Dendritic cell treated with granulocyte-macrophage colony-stimulating factor and Interleukin-4, amounts not matched to agents 40 ng/mL and 50 ng/mL, for 4 days (primary cell): ENCODE measurements around the gene SLC5A11.
"Not testable (repeated sequence)": the region's sequence is repeated elsewhere in the genome, so short reads cannot be mapped to it uniquely, and the experiment has no call there.

Experiments used
- H3K27ac Mint-ChIP-seq: one replicate; pipeline ENCODE4 v1.8.0; 2022; ENCODE audit warnings: mild to moderate bottlenecking, mixed read lengths
- H3K27me3 Mint-ChIP-seq: one replicate; pipeline ENCODE4 v1.8.0; 2022; ENCODE audit warnings: mild to moderate bottlenecking, mixed read lengths
- H3K36me3 Mint-ChIP-seq: one replicate; pipeline ENCODE4 v1.8.0; 2022; ENCODE audit warnings: low read depth, mixed read lengths
- H3K4me1 Mint-ChIP-seq: one replicate; pipeline ENCODE4 v1.8.0; 2022; ENCODE audit warnings: low read depth, mixed read lengths
- H3K4me3 Mint-ChIP-seq: one replicate; pipeline ENCODE4 v1.8.0; 2022; ENCODE audit warnings: mild to moderate bottlenecking, moderate library complexity, mixed read lengths
- H3K9me3 Mint-ChIP-seq: one replicate; pipeline ENCODE4 v1.8.0; 2022; ENCODE audit warnings: mixed read lengths
- intact Hi-C: fragments of 100-400 bp; cut with micrococcal nuclease; formaldehyde crosslinking; loops from one replicate; pipeline ENCODE4 v1.15.0; 2022

SLC5A11 gene, protein sequence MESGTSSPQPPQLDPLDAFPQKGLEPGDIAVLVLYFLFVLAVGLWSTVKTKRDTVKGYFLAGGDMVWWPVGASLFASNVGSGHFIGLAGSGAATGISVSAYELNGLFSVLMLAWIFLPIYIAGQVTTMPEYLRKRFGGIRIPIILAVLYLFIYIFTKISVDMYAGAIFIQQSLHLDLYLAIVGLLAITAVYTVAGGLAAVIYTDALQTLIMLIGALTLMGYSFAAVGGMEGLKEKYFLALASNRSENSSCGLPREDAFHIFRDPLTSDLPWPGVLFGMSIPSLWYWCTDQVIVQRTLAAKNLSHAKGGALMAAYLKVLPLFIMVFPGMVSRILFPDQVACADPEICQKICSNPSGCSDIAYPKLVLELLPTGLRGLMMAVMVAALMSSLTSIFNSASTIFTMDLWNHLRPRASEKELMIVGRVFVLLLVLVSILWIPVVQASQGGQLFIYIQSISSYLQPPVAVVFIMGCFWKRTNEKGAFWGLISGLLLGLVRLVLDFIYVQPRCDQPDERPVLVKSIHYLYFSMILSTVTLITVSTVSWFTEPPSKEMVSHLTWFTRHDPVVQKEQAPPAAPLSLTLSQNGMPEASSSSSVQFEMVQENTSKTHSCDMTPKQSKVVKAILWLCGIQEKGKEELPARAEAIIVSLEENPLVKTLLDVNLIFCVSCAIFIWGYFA

DNA sequence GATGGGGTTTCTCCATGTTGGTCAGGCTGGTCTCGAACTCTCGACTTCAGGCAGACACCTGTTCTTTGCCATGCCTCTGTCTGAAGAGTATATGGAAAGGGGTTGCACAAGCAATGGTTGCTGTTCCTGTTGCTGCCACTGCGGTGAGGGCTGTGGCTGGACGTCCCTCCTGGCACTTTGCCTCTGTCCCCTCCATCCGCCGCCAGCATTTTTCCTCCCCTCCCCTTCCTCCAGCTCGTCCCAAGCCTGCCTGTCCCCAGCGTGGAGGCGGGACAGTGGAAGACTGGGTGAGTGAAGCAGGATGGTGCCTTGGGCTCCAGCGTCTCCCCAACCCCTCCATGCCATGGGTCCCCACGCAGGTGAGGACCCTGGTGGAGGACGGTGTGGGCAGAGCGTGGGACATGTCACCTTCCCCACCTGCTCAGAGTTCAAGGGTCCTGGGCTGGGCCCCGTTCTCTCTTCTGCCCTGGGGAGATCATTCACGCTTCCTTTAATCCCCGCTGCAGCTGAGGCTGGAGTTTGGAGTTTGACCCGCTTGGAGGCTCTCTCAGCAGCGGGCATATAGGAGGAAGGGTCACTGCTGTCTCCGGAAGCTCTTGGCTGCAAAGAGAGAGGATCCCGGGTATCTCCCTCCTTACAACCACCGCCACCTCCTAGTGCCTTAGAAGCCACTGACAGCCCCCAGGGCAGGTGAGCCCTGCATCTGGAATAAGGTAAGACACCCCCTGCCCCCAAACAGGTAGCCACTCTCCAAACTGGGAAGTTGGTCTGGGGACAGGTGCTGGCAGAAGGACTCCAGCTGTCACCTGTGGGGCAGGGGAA lies at the start of gene SLC5A11:
Gene SLC5A11 (plus strand): TSS at position 238 of the 822 bp plus-strand sequence. CDS start 12,681 bp downstream, outside the sequence.
- H3K4me3 Mint-ChIP-seq: no peak within 1 kb of the TSS
- no peak within 1 kb of the TSS for H3K27ac Mint-ChIP-seq
- H3K27me3 Mint-ChIP-seq: no peaks in the 10 kb centered on the region
- H3K4me1 Mint-ChIP-seq: no peaks in the 10 kb centered on the region
- H3K9me3 Mint-ChIP-seq: no peaks in the 10 kb centered on the region
- intact Hi-C loops: no loop called here
- H3K36me3 Mint-ChIP-seq: peaks cover 8% of the 10 kb centered on the region

DNA sequence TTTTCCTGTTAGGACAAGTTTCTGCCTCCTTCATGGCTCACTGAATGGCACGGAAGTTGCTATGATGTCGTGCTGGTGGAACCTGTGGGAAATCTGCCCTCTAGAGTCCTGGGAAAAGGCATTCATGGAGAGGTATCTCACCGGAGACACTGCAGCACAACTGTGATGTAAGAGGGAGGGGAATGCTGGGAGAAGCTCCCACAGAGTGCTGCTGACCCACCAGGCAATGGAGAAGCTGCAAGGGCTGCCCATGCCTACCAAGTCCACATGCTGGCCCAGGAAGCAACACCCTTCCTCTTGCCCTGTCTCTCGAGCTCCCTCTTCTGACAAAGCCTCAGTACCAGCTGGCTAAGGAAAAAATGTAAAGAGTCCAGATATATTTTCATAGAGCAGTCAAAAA lies 45.2 kb upstream of the SLC5A11 start:
- Mint-ChIP-seq H3K4me1 (no peaks in the 10 kb centered on the region), H3K36me3 (peaks cover 96% of the 10 kb centered on the region), H3K4me3 (no peak overlapping the region), H3K27me3 (no peaks in the 10 kb centered on the region), H3K9me3 (no peaks in the 10 kb centered on the region), H3K27ac (no peak overlapping the region)
- intact Hi-C loops: no loop called here

DNA sequence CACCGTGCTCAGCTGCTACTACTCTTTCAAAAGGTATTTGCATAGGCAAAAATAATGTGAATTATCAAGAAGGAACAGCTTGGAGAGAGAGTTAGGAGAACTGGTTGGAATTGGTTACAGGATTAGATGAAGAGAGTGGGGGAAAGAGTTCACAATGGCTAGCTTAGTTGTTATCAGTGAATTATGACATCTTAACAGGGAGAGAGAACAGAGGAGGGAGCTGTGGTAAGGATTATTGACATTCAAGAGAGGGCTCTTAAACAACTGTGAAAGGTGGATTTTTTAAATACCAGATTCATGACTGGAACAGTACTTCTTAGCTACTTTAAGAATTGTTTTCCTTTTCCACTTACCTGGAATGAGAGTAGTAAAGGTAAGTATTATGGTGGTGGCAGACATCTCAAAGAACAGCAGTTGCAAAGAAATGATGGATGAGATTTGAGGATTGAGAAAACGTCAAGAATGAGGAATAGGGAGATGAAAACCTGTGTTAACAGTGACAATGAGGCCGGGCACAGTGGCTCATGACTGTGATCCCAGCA lies 43.9 kb upstream of the SLC5A11 start:
- Mint-ChIP-seq H3K36me3 (peaks cover 96% of the 10 kb centered on the region), H3K9me3 (no peaks in the 10 kb centered on the region), H3K27ac (no peak overlapping the region), H3K4me1 (no peaks in the 10 kb centered on the region), H3K27me3 (no peaks in the 10 kb centered on the region), H3K4me3 (no peak overlapping the region)
- intact Hi-C loops: no loop called here

DNA sequence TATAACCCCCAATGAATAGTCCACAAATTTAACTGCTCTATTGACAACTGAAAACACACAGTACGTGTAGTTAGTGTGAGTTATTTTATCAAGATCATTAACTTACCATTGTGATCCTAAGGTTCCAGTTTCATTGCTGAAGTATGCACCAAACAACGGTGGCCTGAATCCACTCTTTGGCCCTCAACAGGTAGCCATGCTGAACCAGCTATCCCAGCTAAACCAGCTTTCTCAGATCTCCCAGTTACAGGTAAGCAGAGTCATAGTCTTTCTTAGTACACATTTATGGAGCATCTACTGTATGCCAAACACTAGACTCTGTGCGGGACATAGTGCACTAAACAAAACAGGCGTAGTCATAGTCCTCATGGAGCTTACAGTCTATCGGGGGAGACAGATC lies 40.3 kb upstream of the SLC5A11 start:
- Mint-ChIP-seq H3K4me1 (no peaks in the 10 kb centered on the region), H3K27me3 (no peaks in the 10 kb centered on the region), H3K4me3 (no peak overlapping the region), H3K36me3 (peaks cover 90% of the 10 kb centered on the region), H3K27ac (no peak overlapping the region), H3K9me3 (no peaks in the 10 kb centered on the region)
- intact Hi-C loops: no loop called here

DNA sequence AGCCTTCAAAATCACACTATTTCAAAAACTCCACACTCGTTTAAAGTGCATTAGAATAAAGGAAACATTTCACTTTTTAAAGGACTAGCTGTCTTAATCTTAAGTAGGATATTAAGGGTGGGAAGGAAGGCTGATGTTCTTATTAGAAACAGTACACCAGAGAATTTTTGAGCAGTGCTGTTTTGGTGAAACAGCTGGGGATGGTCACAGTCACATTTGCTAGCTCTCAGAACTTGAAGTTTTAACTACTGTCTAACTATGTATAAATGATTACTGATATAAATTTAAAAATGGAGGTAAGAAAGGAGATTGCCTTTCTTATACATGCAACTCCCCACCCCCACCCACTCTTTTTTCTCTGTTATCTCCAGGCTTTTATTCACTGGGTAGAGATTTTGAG lies 38.5 kb upstream of the SLC5A11 start:
- H3K4me3 Mint-ChIP-seq: no peak overlapping the region
- intact Hi-C loops: no loop called here
- no peak overlapping the region for H3K27ac Mint-ChIP-seq
- no peaks in the 10 kb centered on the region for H3K27me3 Mint-ChIP-seq
- H3K36me3 Mint-ChIP-seq: peaks cover 90% of the 10 kb centered on the region
- H3K4me1 Mint-ChIP-seq: no peaks in the 10 kb centered on the region
- no peaks in the 10 kb centered on the region for H3K9me3 Mint-ChIP-seq

DNA sequence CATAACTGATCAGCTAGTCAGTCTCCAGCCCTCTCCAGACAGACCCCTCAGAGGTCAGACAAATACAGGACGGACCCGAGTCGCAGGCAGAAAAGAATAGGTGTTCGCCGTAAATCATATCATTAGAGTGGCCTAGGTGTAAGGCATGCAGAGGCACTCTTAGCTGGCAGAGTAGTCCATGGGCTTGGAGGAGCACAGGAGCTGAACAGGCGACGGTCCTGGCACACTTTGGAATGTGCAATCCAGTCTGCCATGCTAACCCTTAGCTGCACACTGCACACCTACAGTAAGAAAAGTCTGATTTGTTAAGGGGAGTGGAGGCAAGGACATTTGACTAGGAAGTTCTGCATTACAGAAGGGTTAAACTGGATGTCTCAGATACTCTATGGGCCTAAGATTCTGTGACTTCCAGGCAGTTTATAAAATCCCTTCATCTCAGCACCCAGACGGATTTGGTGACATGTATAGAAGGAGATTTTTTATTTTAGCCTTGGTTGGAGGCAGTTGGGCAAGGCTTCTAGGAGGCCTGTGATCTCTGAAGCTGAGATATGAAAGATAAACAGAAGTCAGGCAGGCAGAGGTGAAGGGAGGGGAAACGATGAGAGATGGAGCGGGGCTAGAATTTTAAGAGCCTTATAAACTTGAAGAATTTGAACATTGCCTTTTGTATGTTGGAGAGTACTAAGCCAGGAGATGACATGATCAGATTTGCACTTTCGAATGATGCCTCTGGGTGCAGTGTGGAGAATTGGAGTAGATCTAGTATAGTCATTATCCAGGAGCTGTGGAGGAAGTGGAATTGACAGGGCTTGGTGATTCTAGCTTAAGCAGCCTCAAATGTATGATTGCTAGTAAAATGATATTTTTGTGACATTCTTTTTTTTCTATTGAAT lies 34.6 kb upstream of the SLC5A11 start:
- Mint-ChIP-seq H3K27me3 (no peaks in the 10 kb centered on the region), H3K4me3 (no peak overlapping the region), H3K27ac (no peak overlapping the region), H3K36me3 (peaks cover 94% of the 10 kb centered on the region), H3K4me1 (no peaks in the 10 kb centered on the region), H3K9me3 (no peaks in the 10 kb centered on the region)
- intact Hi-C loops: no loop called here

DNA sequence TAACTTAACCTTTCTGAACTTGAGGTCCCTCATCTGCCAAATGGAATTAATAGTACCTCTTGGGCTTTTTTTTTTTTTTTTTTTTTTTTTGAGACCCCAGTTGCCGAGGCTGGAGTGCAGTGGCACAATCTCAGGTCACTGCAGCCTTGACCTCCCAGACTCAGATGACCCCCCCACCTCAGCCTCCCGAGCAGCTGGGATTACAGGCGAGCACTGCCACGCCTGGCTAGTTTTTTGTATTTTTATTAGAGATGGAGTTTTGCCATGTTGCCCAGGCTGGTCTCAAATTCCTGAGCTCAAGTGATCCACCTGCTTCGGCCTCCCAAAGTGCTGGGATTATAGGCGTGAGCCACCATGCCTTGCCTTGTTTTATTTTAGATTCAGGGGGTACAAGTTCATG lies 33.0 kb upstream of the SLC5A11 start:
- H3K27me3 Mint-ChIP-seq, H3K27ac Mint-ChIP-seq, H3K9me3 Mint-ChIP-seq, intact Hi-C loops, H3K4me1 Mint-ChIP-seq, H3K4me3 Mint-ChIP-seq: not testable (repeated sequence)
- peaks cover 91% of the 10 kb centered on the region for H3K36me3 Mint-ChIP-seq

DNA sequence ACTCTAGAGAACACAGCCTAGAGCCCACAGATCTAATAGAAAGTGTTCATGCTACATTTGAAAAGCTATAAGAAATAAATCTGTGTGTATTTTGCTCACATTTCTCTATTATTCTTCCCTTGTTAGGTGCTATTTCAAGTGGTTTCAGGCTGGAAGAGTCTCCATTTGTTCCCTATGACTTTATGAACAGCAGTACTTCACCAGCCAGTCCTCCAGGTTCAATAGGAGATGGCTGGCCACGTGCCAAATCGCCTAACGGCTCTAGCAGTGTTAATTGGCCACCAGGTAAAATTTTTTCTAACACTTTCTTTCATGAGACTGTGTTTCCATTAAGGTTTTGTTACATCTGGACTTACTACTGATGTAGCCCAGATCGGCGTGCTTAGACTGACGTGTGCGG lies 30.7 kb upstream of the SLC5A11 start:
- Mint-ChIP-seq H3K36me3 (peaks cover 97% of the 10 kb centered on the region), H3K27ac (no peak overlapping the region), H3K27me3 (no peaks in the 10 kb centered on the region), H3K9me3 (no peaks in the 10 kb centered on the region), H3K4me3 (no peak overlapping the region), H3K4me1 (no peaks in the 10 kb centered on the region)
- intact Hi-C loops: no loop called here

DNA sequence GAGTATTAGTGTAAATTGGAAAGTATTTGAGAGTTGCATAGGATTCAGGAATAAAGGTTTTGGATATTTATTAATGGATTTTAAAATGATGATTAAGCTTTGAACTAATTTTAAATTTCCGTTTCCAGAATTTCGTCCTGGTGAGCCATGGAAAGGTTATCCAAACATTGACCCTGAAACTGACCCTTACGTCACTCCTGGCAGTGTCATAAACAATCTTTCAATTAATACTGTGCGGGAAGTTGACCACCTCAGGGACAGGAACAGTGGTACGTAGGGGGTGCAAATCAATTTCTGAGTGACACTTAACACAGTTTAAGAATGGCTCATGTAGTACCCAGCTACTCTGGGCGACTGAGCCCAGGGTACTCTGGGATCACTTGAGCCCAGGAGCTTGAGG lies 29.1 kb upstream of the SLC5A11 start:
- Mint-ChIP-seq H3K27ac (no peak overlapping the region), H3K4me1 (no peaks in the 10 kb centered on the region), H3K4me3 (no peak overlapping the region), H3K9me3 (no peaks in the 10 kb centered on the region), H3K36me3 (peaks cover 98% of the 10 kb centered on the region), H3K27me3 (no peaks in the 10 kb centered on the region)
- intact Hi-C loops: no loop called here

DNA sequence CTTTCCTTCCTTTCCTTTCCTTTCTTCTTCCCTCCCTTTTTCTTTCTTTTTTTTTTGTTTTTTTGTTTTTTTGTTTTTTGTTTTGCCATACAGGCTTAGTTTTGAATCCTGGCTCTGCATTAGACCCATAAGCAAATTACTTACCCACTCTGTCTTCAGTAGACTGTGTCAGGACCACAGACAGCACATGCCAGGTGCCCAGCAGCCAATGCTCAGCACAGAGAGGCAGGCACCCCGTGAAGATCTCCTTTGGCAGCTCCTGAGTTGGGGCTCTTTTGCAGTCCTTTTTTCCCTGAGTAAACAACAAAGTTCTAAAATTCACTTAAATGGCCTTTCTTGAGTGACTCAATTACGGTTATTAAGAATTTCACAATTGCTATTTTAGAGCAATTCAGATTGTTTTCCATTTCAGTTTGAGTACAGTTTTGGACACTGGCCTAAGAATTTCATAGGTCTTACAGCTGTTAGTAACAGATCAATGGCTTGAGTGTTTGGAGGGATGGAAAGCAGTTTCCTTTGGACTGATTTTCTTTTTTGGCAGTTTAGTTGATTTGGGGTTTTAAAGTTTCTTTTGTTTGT lies 26.2 kb upstream of the SLC5A11 start:
- H3K4me1 Mint-ChIP-seq: no peaks in the 10 kb centered on the region
- peak overlapping the region; percentile 14 for H3K27ac Mint-ChIP-seq
- peaks cover 98% of the 10 kb centered on the region for H3K36me3 Mint-ChIP-seq
- intact Hi-C loops: no loop called here
- H3K4me3 Mint-ChIP-seq: no peak overlapping the region
- H3K27me3 Mint-ChIP-seq: no peaks in the 10 kb centered on the region
- H3K9me3 Mint-ChIP-seq: no peaks in the 10 kb centered on the region

DNA sequence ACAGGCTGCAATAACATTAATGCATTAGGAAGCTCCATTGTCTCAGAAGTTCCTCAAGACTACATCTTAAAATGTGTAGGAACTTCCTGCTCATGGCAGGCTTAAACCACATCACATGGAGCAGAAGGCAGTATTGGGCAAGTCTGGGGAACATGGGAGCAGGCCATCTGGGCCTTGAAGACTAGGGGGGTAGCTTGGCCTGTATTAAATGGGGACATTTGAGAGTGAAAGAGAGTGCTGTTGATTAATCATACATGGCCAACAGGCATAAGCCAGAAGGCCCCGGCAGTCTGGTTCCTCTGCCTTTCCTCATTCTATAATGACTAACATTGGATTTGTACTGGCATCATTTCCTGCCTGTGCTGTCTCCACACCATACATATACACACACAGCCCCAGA lies 25.2 kb upstream of the SLC5A11 start:
- intact Hi-C loops: no loop called here
- H3K36me3 Mint-ChIP-seq: peaks cover 98% of the 10 kb centered on the region
- no peak overlapping the region for H3K4me3 Mint-ChIP-seq
- no peaks in the 10 kb centered on the region for H3K27me3 Mint-ChIP-seq
- no peak overlapping the region for H3K27ac Mint-ChIP-seq
- H3K9me3 Mint-ChIP-seq: no peaks in the 10 kb centered on the region
- H3K4me1 Mint-ChIP-seq: no peaks in the 10 kb centered on the region

DNA sequence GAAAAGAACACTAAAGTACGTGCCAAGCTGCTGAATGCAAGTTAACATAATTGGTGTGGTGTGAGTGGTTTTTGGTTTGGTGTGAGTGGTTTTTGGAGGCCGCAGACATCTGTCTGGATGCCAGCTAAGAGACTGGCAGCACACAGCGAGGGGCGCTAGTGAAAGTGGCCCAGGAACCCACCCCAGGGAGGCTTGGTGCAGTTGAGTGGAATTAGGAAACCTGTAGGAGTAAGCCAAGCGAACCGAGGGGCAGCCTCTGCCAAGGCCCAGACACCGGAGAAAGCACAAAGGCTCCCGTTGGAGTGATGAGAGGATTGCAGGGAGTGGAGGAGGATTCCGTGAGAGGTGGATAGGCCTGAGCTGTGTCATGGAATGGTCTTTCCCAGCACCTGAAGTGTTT lies 24.6 kb upstream of the SLC5A11 start:
- no peaks in the 10 kb centered on the region for H3K27me3 Mint-ChIP-seq
- H3K27ac Mint-ChIP-seq: no peak overlapping the region
- H3K9me3 Mint-ChIP-seq: no peaks in the 10 kb centered on the region
- no peak overlapping the region for H3K4me3 Mint-ChIP-seq
- no peaks in the 10 kb centered on the region for H3K4me1 Mint-ChIP-seq
- peaks cover 98% of the 10 kb centered on the region for H3K36me3 Mint-ChIP-seq
- intact Hi-C loops: no loop called here

DNA sequence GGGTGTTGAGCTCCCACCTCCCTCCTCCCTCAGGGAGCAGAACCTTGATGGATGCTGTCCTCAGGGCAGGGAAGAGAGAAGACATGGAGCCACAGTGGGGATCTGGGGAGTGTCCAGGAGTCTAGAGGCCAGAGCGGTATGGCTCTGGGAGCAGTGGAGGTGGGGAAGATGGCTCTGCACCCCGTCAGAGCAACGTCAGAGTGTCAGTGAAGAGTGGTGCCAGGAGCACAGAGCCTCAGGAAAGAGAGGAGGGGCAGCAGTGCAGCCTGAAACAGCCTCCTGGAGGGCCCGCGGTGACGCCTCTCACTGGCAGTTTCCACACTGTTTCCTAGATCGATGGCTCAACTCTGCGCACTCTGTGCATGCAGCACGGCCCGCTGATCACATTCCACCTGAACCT lies 23.2 kb upstream of the SLC5A11 start:
- Mint-ChIP-seq H3K4me1 (no peaks in the 10 kb centered on the region), H3K36me3 (peaks cover 100% of the 10 kb centered on the region), H3K27ac (no peak overlapping the region), H3K9me3 (no peaks in the 10 kb centered on the region), H3K27me3 (no peaks in the 10 kb centered on the region), H3K4me3 (no peak overlapping the region)
- intact Hi-C loops: no loop called here
